K562 (cell line): Measurements from ENCODE around the gene ANO10. TPM values are rescaled to one million over a fixed set of nuclear protein-coding genes. Genes with fewer than 3 reads are reported as not detected.

Source experiments
- ESRRA ChIP-seq: fragments of 450-650 bp; IDR thresholded peaks from 2 replicates; pipeline ENCODE4 v1.6.1; 2014; ENCODE audit warnings: low read depth, mild to moderate bottlenecking, moderate library complexity, borderline replicate concordance
- MLLT1 ChIP-seq, 2 experiments: fragments of 450-650 bp; IDR thresholded peaks; 2 replicates each; pipeline ENCODE4 v1.6.1; 2016
- NBN ChIP-seq: fragments of 450-650 bp; IDR thresholded peaks from 2 replicates; pipeline ENCODE4 v1.6.1; 2016; ENCODE audit warnings: low read depth, mild to moderate bottlenecking
- NCOR1 ChIP-seq: fragments of 450-650 bp; IDR thresholded peaks from 2 replicates; pipeline ENCODE4 v1.6.1; 2016; ENCODE audit warnings: mild to moderate bottlenecking, moderate library complexity
- NFIC ChIP-seq: fragments of 450-650 bp; IDR thresholded peaks from 2 replicates; pipeline ENCODE4 v1.6.1; 2017; ENCODE audit warnings: mild to moderate bottlenecking, inconsistent platforms
- NFIX ChIP-seq: fragments of 250-450 bp; sonication (Bioruptor Pico); IDR thresholded peaks from 2 replicates; pipeline ENCODE4 v1.4.0; 2020; ENCODE audit warnings: low read depth, mild to moderate bottlenecking, moderate library complexity
- NFYB ChIP-seq: IDR thresholded peaks from 2 replicates; pipeline ENCODE4 v1.6.1; 2011; ENCODE audit warnings: mild to moderate bottlenecking, moderate library complexity; ENCODE audit not compliant: insufficient read length; ENCODE audit errors: extremely low read depth
- RAD51 ChIP-seq: fragments of 450-650 bp; IDR thresholded peaks from 2 replicates; pipeline ENCODE4 v1.7.1; 2016; ENCODE audit warnings: low read depth, mild to moderate bottlenecking, borderline replicate concordance
- RHOXF2B ChIP-seq: fragments of 250-450 bp; sonication (Bioruptor Pico); conservative IDR thresholded peaks from 2 replicates; pipeline ENCODE4 v1.5.1; 2021
- YBX1 ChIP-seq: fragments of 450-650 bp; IDR thresholded peaks from 2 replicates; pipeline ENCODE4 v1.7.1; 2016; ENCODE audit warnings: mild to moderate bottlenecking
- ZNF280A ChIP-seq: fragments of 450-650 bp; IDR thresholded peaks from 2 replicates; pipeline ENCODE4 v1.6.1; 2018; ENCODE audit warnings: mild to moderate bottlenecking, low read depth; ENCODE audit not compliant: partially characterized antibody
- ZNF282 ChIP-seq: sonication (generic); formaldehyde crosslinking; IDR thresholded peaks from 2 replicates; pipeline ENCODE4 v1.8.1; 2023; ENCODE audit warnings: missing genetic modification reagents
- ZNF778 ChIP-seq: fragments of 450-650 bp; formaldehyde crosslinking; IDR thresholded peaks from 2 replicates; pipeline ENCODE4 v1.4.0; 2020; ENCODE audit warnings: mild to moderate bottlenecking, moderate library complexity
- polyA plus RNA-seq, 8 experiments: library from polyadenylated mRNA; depleted of rRNA in 4 of 8; stranded (reverse) in 5 of 8; unstranded in 3 of 8; fragments of >200 nt; fragmentation: Nextera tagmentation in 2 of 8; fragmentation: Illumina TruSeq in 1 of 8; extraction: Ambion mirVana in 2 of 8; extraction: Trizol in 1 of 8; gene quantifications; 2 replicates each; pipeline versions ENCODE4 v1.2.1 to v1.2.3, GENCODE V29; 2011 to 2014; ENCODE audit warnings: inconsistent platforms in 1 of 8, missing spikeins in 1 of 8
- total RNA-seq, 7 experiments: library from RNA; depleted of rRNA in 6 of 7; stranded (reverse); fragments of >200 nt in 6 of 7; fragmentation: Illumina TruSeq in 2 of 7; extraction: Trizol in 2 of 7; gene quantifications; 2 replicates each; pipeline versions ENCODE4 v1.2.1 to v1.2.3, GENCODE V29; 2011 to 2021; ENCODE audit warnings: low replicate concordance in 1 of 7
- TF ChIP-seq, protein P1 (sequence below): fragments of 200-800 bp; sonication (Bioruptor generic); IDR thresholded peaks from 2 replicates; pipeline ENCODE4 v1.6.1; 2016; ENCODE audit warnings: missing genetic modification characterization, missing compliant biosample characterization
- TF ChIP-seq, protein P2 (sequence below): fragments of 250-450 bp; sonication (Bioruptor Pico); IDR thresholded peaks from 2 replicates; pipeline ENCODE4 v1.5.0; 2020; ENCODE audit warnings: mild to moderate bottlenecking

ANO10 gene
- total and polyA plus RNA-seq, 9 of the 15 experiments (the other 6 are each of a cell fraction or from before 2014, with no cell fraction given), result 6.4 to 46.0 (median 32.3) TPM

GRCh38 chr3:43632269-43632733 lies 10.5 kb upstream of the ANO10 start (continued):
- TF ChIP-seq, protein P1, sequence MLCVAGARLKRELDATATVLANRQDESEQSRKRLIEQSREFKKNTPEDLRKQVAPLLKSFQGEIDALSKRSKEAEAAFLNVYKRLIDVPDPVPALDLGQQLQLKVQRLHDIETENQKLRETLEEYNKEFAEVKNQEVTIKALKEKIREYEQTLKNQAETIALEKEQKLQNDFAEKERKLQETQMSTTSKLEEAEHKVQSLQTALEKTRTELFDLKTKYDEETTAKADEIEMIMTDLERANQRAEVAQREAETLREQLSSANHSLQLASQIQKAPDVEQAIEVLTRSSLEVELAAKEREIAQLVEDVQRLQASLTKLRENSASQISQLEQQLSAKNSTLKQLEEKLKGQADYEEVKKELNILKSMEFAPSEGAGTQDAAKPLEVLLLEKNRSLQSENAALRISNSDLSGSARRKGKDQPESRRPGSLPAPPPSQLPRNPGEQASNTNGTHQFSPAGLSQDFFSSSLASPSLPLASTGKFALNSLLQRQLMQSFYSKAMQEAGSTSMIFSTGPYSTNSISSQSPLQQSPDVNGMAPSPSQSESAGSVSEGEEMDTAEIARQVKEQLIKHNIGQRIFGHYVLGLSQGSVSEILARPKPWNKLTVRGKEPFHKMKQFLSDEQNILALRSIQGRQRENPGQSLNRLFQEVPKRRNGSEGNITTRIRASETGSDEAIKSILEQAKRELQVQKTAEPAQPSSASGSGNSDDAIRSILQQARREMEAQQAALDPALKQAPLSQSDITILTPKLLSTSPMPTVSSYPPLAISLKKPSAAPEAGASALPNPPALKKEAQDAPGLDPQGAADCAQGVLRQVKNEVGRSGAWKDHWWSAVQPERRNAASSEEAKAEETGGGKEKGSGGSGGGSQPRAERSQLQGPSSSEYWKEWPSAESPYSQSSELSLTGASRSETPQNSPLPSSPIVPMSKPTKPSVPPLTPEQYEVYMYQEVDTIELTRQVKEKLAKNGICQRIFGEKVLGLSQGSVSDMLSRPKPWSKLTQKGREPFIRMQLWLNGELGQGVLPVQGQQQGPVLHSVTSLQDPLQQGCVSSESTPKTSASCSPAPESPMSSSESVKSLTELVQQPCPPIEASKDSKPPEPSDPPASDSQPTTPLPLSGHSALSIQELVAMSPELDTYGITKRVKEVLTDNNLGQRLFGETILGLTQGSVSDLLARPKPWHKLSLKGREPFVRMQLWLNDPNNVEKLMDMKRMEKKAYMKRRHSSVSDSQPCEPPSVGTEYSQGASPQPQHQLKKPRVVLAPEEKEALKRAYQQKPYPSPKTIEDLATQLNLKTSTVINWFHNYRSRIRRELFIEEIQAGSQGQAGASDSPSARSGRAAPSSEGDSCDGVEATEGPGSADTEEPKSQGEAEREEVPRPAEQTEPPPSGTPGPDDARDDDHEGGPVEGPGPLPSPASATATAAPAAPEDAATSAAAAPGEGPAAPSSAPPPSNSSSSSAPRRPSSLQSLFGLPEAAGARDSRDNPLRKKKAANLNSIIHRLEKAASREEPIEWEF (CRISPR knock-in tag), result no peak
- TF ChIP-seq ZNF282 (CRISPR knock-in tag), result no peak
- TF ChIP-seq NFIC, result peak; percentile 36; the same call in 1 of the 2 replicates
- no peak for TF ChIP-seq NFIX (CRISPR knock-in tag)
- TF ChIP-seq, protein P2, sequence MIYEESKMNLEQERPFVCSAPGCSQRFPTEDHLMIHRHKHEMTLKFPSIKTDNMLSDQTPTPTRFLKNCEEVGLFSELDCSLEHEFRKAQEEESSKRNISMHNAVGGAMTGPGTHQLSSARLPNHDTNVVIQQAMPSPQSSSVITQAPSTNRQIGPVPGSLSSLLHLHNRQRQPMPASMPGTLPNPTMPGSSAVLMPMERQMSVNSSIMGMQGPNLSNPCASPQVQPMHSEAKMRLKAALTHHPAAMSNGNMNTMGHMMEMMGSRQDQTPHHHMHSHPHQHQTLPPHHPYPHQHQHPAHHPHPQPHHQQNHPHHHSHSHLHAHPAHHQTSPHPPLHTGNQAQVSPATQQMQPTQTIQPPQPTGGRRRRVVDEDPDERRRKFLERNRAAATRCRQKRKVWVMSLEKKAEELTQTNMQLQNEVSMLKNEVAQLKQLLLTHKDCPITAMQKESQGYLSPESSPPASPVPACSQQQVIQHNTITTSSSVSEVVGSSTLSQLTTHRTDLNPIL (CRISPR knock-in tag), result no peak
- no peak for TF ChIP-seq NFYB
- TF ChIP-seq ESRRA, result peak; percentile 44; the same call in 1 of the 2 replicates
- no peak for TF ChIP-seq YBX1
- no peak for TF ChIP-seq NCOR1
- TF ChIP-seq MLLT1 (IDR thresholded peaks at IDR 0.05), result 0 out of 4 replicates have a peak, but pooled peaks of 1 of the 2 experiments have one; percentile 35
- TF ChIP-seq NBN, result no peak
- no peak for TF ChIP-seq ZNF280A
- no peak for TF ChIP-seq ZNF778 (CRISPR knock-in tag)
- no peak for TF ChIP-seq RAD51
- TF ChIP-seq RHOXF2B, result no peak
